Measurements from ENCODE around the gene PAX6. TPM values are rescaled to one million over a fixed set of nuclear protein-coding genes. Genes with fewer than 3 reads are reported as not detected.

The PAX6 gene
- total and polyA plus RNA-seq, 9 of the 15 experiments (the other 6 are each of a cell fraction or from before 2014, with no cell fraction given): 1.5 to 10.9 (median 5.3) TPM

- H4K20me1 ChIP-seq (replicated peaks; ENCODE audit: control insufficient read depth, insufficient read depth, low read length): no peaks in the 10 kb centered on the region; the same call in 1 of the 2 replicates
- H3K79me2 ChIP-seq (ENCODE audit: control insufficient read depth, insufficient read depth, low read length): no peaks in the 10 kb centered on the region
- DNase-seq (ENCODE audit: extremely low read depth in 1 of 4, low spot score in 3 of 4) (no peak), ATAC-seq (no peak), FAIRE-seq (no peak)
- ChIA-PET CTCF (ENCODE audit: low intra/inter-chr PET ratio) (no interaction called here), POLR2A (no interaction called here)
- no peak overlapping the region for H3K27ac ChIP-seq (ENCODE audit: extremely low read depth, low read depth, low read length)
- peaks cover 17 to 56% of the 10 kb centered on the region in 2 experiments for H3K27me3 ChIP-seq (ENCODE audit: control insufficient read depth in 2 of 2, insufficient read depth in 2 of 2, low read length in 2 of 2)
- TF ChIP-seq ZC3H11A (IDR thresholded peaks at IDR 0.05; ENCODE audit: low read depth, low read length): no peak
- no peak for TF ChIP-seq ZNF75A (CRISPR knock-in tag; IDR thresholded peaks at IDR 0.05)
- no peak for TF ChIP-seq PYGO2 (tag; IDR thresholded peaks at IDR 0.05)
- TF ChIP-seq, protein P1, sequence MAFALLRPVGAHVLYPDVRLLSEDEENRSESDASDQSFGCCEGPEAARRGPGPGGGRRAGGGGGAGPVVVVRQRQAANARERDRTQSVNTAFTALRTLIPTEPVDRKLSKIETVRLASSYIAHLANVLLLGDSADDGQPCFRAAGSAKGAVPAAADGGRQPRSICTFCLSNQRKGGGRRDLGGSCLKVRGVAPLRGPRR (CRISPR knock-in tag; IDR thresholded peaks at IDR 0.05): no peak
- no peak for TF ChIP-seq MEF2D (tag; conservative IDR thresholded peaks at IDR 0.05; ENCODE audit: low read depth)
- no peak for TF ChIP-seq SMARCB1 (IDR thresholded peaks at IDR 0.05; ENCODE audit: insufficient read length, low read depth)
- no peak for TF ChIP-seq SMAD4 (CRISPR knock-in tag; conservative IDR thresholded peaks at IDR 0.05)
- no peak for TF ChIP-seq ZNF253 (CRISPR knock-in tag; conservative IDR thresholded peaks at IDR 0.05)
- TF ChIP-seq ZNF41 (CRISPR knock-in tag; conservative IDR thresholded peaks at IDR 0.05): no peak
- TF ChIP-seq, protein P2, sequence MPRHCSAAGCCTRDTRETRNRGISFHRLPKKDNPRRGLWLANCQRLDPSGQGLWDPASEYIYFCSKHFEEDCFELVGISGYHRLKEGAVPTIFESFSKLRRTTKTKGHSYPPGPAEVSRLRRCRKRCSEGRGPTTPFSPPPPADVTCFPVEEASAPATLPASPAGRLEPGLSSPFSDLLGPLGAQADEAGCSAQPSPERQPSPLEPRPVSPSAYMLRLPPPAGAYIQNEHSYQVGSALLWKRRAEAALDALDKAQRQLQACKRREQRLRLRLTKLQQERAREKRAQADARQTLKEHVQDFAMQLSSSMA (CRISPR knock-in tag; IDR thresholded peaks at IDR 0.05): no peak
- TF ChIP-seq ZNF586 (CRISPR knock-in tag; conservative IDR thresholded peaks at IDR 0.05): no peak
- TF ChIP-seq POLR2G (IDR thresholded peaks at IDR 0.05; ENCODE audit: low read depth, low read length): no peak
- TF ChIP-seq ZNF561 (CRISPR knock-in tag; conservative IDR thresholded peaks at IDR 0.05): no peak
- no peak for TF ChIP-seq GTF2F1 (IDR thresholded peaks at IDR 0.05; ENCODE audit: low read depth, low read length)
- TF ChIP-seq CLOCK (CRISPR knock-in tag; IDR thresholded peaks at IDR 0.05; ENCODE audit: borderline replicate concordance): no peak
- no peak overlapping the region for H2AFZ ChIP-seq (ENCODE audit: low read depth, low read length)
- peaks cover 4 to 23% of the 10 kb centered on the region in 2 experiments; a peak in 4 of 5 replicates for H3K4me1 ChIP-seq (replicated peaks in 1 of 2; ENCODE audit: control insufficient read depth in 2 of 2, insufficient read depth in 2 of 2, low read length in 2 of 2)
- H3K9ac ChIP-seq (ENCODE audit: insufficient read depth in 1 of 2, low read depth in 2 of 2, low read length in 2 of 2): no peak overlapping the region
- no peak overlapping the region for H3K4me2 ChIP-seq (ENCODE audit: insufficient read depth, low read length)
- in situ Hi-C loops (cut with MboI): no loop called here
- BruUV-seq (replicated peaks): no TSS peak
- 41% methylated on average over 13 of the region's 36 CpGs for WGBS (ENCODE audit: insufficient coverage, low coverage, missing lambda C conversion rate)
- no peak overlapping the region for H3K4me3 ChIP-seq
- H3K9me1 ChIP-seq (ENCODE audit: control insufficient read depth, insufficient read depth, low read length): no peaks in the 10 kb centered on the region
- H3K36me3 ChIP-seq (ENCODE audit: control insufficient read depth, insufficient read depth, low read length): no peaks in the 10 kb centered on the region
- intact Hi-C loops (cut with micrococcal nuclease): no loop called here
- H3K9me3 ChIP-seq (replicated peaks; ENCODE audit: control insufficient read depth, insufficient read depth, low read depth, low read length): no peaks in the 10 kb centered on the region
Measured at GRCh38 chr11:31806186-31806927, 4.8 kb downstream of the PAX6 start.

All from K562 (cell line).